Urothelium cell line (cell line): ENCODE results near the gene NTN1.
"Not testable (repeated sequence)": the region's sequence is repeated elsewhere in the genome, so short reads cannot be mapped to it uniquely, and the experiment has no call there.

ENCODE experiments used
- DNase-seq: peaks from one replicate; pipeline ENCODE4 v3.0.0; 2011; ENCODE audit warnings: low spot score, mixed read lengths
- FAIRE-seq: peaks from 2 replicates; lab custom pipeline; 2011; peaks lifted over from hg19 to GRCh38; lab: Jason Lieb, UNC

Gene NTN1

DNA sequence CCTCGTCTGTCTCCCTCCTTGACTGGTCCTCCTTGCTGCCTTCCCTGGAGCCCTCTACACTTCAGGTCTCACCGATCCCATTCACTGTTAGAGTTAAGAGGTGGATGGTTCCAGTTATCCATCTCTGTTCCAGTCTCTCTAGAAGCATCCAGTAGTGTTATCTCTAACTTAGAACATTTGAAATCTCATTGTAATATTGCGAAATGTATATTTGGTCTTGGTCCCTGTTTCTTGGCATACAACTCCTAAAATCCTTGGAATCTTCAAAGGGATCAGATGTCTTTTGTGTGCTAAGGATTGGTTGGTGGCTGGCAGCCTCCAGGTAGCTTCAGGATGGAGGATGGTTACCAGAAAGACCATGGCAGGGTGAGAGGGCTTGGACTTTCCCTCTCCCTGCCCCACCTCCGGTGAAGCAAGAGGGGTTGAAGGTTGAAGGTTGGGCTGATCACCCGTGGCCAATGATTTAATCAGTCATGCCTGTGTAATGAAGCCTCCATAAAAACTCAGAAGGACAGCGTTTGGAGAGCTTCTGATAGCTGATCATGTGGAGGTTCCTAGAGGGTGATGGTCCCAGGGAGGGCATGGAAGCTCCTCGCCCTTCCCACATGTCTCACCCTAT lies 59.1 kb downstream of the NTN1 start:
- FAIRE-seq (no peak), DNase-seq (no peak)

DNA sequence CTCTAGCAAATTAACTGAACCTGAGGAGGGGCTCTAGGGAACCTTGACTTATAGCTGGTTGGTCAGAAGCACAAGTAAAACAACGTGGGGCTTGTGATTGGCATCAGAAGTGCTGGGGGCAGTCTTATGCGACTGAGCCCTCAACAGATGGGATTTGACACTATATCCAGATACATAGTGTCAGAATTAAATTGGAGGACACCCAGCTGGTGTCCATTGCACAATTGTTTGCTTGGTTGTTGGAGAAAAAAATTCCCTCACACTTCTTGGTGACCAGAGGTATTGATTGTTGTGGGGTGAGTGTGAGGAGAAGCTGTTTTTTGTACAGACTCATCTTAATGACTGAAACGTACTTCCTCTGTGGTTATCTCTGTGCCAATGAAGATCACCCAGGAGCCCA lies 59.7 kb downstream of the NTN1 start:
- FAIRE-seq, result no peak
- DNase-seq, result no peak

DNA sequence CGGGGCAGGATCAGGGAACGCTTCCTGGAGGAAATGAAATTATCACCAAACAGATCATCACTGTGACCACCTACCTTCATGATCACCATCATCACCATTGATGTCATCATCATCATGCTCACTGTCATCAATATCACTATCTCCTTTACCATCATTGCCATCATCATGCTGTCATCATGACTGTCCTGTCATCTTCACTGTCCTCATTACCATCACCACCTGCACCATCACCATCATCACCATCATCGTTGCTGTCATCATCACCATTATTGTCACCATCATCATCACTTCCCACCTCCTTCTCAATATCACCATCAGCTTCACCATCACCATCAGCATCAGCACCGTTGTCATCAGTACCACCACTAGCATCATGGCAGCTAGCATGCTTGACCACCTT lies 65.3 kb downstream of the NTN1 start:
- DNase-seq (no peak), FAIRE-seq (no peak)

DNA sequence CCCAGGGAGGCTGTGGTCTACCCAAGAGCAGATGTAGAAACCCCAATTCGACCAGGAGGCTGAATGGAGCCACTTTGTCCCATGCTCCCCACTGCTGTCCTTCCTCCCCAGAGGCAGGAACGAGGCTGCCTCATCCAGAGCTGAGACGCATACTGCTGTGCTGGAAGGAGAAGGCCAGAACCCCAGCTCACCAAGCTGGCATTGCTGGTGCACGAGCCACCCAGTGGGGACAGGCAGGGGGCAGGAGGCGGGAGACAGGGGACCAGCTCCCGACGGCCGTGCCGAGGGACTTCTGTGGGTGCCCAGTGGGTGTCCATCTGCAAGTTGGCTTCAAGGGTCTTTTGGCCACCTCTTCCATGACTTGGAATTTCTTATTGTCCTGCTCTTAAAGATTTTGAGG lies 66.6 kb downstream of the NTN1 start:
- FAIRE-seq (no peak), DNase-seq (no peak)

DNA sequence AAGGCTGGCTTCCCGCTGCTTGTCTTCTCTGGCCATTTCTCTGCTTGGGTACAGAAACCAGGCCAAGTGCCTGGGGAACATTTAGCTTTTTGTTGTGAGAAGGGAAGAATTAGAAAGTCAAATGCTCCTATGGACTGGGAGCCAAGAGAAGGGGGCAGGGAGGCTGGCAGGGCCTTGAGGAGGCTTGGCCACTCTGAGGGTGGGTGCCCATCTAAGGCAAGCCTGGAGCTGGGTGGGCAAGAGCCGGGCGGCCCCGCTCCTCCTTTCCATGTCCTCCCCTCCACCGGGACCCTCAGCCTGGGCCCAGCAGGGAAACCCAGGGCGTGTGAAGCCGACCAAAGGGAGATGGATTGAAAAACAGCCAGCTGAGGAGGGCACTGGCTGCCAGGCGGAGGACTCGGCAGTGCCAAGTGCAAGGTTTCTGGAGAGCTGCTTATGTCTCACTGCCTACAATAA lies 69.4 kb downstream of the NTN1 start:
- DNase-seq (no peak), FAIRE-seq (no peak)

DNA sequence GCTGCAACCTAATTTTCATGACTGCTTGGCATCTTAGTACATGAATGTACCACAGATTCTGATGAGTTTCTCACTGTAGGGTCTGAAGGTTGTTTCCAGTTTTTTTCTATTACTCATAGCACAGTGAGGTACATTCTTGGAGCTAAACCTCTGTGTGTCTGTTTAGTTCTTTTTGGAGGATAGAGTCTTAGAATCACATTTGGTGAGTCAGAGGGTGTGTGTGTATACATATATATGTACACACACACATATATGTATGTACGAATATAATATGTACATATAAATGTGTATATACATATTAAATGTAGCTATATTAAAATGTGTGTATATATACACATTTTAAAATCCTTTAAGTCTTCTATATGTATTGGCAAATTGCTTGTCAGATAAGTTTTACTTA lies 72.9 kb downstream of the NTN1 start:
- FAIRE-seq (no peak), DNase-seq (no peak)

DNA sequence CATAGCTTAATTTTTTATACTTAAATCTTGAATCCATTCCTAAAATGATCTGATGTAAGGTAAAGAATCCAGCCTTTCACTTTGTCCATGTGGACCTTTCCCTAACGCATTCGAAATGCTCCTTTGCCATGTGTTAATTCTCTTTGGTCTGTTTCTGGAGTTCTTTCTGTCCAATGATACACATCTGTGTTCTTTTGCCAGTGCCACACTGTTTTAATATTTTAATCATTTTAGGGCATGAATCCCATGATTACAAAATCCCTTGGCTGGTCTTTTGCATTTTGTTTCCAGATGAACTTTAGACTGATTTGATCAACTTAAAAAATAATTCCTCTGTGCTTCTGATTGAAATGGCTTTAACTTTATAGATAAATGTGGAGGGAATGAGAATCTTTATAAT lies 74.1 kb downstream of the NTN1 start:
- FAIRE-seq (no peak), DNase-seq (no peak)

DNA sequence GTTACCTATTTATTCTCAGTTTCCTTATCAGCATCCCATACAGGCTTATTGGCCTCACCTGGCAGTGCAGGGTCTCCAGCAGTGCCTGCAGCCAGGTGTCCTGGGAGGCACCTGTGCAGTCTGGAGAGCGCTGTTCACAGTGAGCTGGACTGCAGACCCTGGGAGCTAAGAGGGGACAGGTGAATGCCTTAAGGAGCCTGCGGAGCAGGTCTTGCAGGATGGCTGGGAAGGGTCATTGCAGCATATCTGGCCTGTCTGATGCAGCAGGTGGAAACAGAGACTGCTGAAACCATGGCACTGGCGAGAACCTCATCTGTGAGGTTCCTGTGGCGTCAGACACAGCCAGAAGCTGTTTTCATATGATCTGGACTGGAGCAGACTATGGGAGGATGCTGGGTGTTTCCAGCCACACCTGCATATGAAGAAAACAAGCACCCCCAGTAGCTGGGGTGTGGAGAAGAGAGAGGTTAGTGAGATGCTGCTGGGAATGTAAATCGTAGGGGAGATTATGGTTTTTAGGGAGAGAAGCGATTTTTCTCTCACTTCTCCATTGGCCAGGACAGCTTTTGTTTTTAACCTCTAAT lies 77.0 kb downstream of the NTN1 start:
- FAIRE-seq, result no peak
- DNase-seq, result no peak

DNA sequence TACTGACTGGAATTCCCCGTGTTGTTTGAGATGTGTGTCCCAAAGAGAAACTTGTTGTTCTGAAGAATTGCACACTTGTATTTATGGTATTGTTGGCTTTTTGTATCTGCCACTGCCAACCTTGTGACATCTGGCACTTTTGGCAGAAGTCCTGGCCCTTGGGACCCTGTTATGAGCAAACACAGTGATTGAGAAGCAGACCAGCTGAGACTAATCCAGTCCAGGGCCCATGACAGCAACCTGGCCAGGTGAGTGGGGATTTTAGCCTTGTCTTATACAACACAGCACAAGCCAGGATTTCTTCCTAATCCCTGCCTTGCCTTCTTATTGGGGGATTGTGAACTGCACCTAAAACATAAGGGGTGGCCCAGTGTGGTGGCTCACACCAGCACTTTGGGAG lies 80.0 kb downstream of the NTN1 start:
- FAIRE-seq (no peak), DNase-seq (no peak)

DNA sequence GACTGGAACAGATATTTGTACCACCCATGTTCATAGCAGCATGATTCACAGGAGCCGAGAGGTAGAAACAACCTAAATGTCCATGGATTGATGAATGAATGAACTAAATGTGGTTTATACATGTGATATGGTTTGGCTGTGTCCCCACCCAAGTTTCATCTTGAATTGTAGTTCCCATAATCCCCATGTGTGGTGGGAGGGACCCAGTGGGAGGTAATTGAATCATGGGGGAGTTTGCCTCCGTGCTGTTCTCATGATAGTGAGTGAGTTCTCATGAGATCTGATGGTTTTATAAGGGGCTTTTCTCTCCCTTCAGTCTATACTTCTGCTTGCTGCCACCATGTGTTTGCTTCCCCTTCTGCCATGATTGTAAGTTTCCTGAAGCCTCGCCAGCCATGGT lies 81.9 kb downstream of the NTN1 start:
- FAIRE-seq, DNase-seq: not testable (repeated sequence)

DNA sequence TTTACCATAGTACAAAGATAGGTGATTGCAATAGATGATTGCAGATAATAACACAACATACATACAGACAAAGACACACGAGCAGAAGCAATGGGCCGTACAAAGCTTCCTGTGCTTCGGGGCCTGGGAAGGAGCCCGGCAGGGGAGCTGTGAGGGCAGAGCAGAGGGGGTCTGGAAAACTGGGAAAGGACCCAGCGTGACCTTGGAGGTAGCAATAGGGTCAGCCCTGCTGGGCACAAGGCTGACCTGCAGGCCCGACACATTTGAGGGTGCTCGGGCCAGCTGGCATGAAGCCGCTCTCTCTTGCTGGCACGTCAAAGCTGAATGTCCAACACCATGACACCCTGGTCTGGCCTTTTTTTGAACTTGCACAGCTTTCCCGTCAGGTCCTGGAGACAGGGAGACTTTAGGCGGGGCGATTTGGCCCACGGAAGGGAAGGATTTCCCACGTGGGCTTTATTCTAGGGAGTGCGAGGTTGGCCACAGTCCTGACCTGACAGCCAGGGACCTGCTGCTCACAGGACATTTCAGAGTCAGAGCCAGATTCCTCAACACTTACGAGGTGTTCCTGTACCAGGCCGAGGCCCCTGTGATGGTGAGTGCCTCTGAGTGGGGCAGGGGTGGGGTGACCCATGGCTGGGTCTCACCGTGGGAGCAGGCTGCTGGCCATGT lies 83.2 kb downstream of the NTN1 start:
- FAIRE-seq, result no peak
- no peak for DNase-seq

DNA sequence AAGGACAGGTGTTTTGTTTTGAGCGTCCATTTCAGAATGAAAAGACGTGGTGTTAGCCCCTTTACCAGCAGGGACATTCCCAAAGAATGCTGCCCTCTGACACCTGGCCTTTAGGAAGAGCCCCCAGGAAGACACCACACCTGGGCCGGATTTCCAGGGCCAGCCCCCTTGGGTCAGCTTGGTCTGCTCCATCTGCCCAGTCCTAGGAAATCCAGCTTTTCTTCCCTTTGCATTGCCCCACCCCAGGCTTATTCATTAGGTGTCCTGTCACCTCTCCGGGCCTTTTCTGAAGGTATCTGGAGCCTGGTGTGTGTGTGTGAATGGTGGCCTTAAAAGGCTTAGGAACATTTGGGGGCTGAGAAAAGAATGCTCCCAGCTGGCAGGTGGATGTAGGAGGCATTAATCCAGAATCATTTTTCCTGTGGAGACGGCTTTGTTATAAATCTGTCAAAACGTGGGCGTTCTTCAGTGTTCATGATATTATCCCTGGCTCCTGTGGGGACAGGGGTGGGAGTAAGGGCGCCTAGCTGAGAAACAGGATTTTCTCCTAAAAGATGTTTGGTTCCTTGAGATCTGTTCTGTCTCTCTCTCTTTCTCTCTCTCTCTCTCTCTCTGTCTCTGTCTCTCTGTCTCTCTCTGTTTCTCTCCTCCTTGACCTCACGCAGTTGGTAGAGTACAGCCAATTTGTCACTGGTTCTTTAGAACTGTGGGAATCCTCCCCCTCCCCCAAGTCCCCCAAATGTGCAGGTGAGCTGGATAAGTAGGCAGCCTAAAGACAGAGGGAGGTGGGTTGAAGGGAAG lies 84.0 kb downstream of the NTN1 start:
- no peak for DNase-seq
- FAIRE-seq, result no peak

DNA sequence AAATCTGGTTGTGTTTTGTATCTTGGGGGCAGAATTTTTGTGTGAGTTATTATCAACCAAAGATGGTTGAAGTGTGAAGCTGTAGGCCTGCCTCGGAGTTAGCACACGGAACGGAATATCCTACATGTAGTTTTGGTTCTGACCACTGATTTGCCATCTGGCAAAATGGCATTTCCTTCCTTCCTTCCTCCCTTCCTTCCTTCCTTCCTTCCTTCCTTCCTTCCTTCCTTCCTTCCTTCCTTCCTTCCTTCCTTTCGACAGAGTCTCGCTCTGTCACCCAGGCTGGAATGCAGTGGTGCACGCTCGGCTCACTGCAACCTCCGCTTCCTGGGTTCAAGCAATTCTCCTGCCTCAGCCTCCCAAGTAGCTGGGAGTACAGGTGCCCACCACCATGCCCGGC lies 85.0 kb downstream of the NTN1 start:
- not testable (repeated sequence) for DNase-seq, FAIRE-seq

DNA sequence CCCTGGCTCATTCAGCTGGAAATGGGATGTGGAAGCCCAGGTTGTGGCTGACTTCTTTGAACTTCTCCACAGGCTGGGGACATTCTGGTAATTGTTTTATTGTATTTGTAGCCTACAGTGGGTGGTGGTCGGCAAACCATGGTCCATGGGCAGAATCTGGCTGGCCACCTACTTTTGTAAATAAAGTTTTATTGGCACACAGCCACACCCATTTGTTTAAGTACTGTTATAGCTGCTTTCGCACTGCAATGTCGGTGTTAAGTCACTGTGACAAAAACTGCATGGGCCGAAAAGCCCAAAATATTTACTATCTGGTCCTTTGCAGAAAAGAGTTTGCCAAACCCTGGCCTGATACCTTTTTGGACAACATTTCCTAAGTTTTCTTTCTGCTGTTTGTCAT lies 86.2 kb downstream of the NTN1 start:
- DNase-seq, result no peak
- no peak for FAIRE-seq

DNA sequence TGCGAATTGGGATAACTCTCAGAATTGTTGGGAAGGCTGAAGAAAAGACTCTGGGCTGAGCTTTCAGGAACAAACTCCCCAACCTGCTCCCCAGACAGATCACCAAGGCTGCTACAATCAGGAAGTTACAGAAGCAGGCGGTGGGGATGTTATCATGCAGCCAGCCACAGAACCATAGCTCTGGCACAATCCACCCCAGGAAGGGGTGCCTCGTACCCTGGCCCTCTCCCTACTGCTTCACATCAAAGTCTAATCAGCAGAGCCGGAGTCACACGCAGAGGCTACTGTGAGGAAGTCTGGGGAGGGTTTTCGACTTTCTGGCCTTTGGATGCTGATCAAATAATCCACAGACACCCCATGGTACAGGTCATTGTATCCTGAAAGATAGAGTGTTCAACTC lies 86.8 kb downstream of the NTN1 start:
- FAIRE-seq (no peak), DNase-seq (no peak)

DNA sequence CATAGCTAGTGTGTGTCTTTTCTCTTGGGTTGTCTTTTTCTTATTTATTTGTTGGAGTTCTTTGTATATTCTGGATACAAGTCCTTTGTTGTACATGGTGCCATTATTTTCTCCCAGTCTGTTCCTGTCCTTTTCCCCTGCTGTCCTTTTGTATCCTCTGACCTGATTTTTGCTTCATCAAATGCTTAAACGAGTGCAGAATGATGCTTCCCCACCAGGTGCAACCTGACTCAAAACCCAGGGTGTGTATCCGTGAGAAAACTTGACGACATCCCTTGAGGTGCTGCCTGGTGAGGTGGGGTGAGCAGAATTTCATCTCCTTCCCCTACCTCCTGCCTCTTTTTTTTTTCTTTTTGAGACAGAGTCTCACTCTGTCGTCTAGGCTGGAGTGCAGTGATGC lies 88.6 kb downstream of the NTN1 start:
- no peak for DNase-seq
- FAIRE-seq, result no peak

DNA sequence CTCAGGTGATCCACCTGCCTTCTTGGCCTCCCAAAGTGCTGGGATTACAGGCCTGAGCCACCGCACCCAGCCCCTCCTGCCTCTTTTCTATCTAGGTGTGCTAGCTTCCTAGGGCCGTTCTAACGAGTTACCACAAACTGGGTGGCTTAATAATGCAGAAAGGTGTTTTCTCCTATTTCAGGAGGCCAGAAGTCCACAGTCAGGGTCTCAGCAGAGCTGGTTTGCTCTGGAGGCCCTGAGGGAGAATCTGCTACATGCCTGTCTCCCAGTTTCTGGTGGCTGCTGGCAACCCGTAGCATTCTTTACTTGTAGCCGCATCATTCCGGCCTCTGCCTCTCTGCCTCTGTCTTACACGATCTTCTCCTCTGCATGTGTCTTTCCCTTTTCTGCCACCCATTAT lies 89.2 kb downstream of the NTN1 start:
- FAIRE-seq (no peak), DNase-seq (no peak)

DNA sequence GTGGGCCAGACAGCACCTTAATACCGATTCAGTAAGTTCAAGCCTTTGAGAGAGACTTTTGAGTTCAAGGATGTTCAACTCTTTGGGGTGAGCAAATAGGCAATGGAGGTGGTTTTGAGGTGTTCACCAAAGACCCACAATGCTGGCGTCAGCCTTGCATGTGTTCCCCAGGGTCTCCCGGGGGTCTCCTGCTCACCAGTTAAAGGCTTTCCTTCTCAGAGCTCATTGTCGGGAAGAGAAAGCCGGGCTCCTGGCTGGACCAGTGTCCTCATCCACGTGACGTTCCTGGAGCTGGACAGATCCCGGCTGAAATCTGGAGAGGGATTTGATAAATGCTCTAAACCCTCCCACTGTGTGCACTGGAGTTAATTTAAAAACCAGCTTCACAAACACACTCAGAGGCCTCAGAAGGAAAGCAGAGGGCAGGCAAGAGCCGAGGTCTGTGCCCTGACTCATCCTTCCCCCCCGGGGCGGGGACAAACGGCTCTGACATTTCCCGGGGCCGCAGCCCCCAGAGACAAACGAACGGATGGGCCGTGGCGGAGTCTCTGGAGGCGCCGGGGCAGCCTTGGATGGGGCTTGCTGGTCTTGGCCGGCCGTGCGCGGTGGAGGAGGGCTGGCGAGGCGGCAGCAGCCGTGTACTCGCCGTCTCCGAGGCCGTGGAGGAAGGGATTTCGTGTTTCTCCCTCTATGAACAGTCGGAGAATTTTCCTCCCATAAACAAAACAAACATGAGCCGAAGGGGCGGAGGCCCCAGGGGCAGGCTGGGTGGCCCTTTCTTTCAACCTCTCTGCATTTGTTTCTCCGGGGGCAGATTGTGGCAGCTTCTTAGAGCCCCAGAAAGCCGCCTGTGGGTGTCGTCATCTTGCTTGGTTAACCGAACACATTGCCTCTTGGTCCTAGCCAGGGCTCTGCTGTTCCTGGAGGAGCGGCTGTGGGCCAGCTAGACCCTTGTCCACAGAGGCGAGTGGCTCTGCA lies 94.2 kb downstream of the NTN1 start:
- FAIRE-seq (no peak), DNase-seq (peak; percentile 46)

DNA sequence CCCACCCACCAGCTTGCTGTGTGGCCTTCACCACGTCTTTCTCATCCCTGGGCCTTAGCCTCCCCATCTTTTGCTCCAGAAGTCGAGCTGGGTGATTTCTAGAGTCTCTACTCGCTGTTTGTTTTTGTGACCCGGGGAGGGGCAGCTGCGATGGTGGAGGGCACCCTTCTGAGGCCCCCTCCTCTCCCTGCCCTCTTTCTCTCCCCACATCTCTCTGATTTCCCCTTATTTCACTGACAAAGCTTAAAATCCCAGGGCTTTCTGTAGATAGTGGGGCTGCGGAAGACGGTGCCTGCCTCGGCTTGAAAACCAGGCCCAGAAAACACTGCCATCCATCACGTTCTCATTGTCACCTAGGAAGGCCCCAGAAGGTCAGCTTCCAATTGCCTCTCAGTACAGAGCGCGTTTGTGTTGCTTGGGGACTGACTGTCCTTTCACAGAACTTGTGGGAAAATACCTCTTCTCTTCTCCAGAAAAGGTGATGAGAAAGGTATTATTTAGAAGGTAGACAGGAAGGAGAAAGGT lies 95.1 kb downstream of the NTN1 start:
- DNase-seq (no peak), FAIRE-seq (no peak)

DNA sequence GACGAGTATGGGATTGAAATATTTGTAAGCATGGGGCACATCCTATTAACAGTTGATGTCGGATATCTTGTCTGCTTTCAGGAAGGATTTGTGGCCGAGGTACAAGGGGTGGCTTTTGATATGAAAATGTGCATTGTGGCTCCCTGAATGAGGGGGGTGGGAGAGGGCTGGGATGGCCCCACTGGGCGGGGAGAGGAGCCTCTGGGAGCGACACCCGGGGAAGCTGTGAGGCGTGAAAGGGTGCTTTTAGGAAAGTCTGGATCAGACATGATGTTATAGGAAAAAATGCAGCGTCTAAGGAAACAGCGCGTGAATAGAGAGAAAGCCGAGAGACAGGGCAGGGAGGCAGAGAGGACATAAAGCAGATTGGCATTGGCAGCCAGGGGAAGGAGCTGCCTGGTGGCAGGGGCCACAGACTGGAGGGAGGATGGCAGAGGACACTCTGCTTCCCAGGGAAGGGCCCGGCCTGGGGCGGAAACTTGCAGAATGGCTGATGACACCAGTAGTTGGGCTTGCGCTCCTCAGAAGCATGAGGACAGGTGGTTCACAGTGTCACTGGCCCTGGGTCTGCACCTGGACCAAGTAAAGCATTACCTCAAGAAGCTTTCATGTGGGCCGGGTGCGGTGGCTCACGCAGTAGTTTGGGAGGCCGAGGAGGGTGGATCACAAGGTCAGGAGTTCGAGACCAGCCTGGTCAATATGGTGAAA lies 95.7 kb downstream of the NTN1 start:
- DNase-seq (no peak), FAIRE-seq (no peak)
